HEK293 (cell line): Measurements from ENCODE around the gene CXCL1.

Experiments used
- CTCF ChIP-seq: fragments of 450-650 bp; formaldehyde crosslinking; IDR thresholded peaks from 2 replicates; pipeline ENCODE4 v1.5.1; 2016; ENCODE audit warnings: missing biosample characterization, missing genetic modification characterization
- OVOL3 ChIP-seq: fragments of 450-650 bp; formaldehyde crosslinking; IDR thresholded peaks from 2 replicates; pipeline ENCODE4 v1.5.1; 2016; ENCODE audit warnings: missing biosample characterization, missing genetic modification characterization
- REST ChIP-seq: fragments of 450-650 bp; formaldehyde crosslinking; IDR thresholded peaks from 2 replicates; pipeline ENCODE4 v1.5.1; 2016; ENCODE audit warnings: missing biosample characterization, missing genetic modification characterization
- SP2 ChIP-seq: fragments of 450-650 bp; formaldehyde crosslinking; IDR thresholded peaks from 2 replicates; pipeline ENCODE4 v1.5.1; 2016; ENCODE audit warnings: missing biosample characterization, missing genetic modification characterization
- YY1 ChIP-seq: fragments of 450-650 bp; formaldehyde crosslinking; IDR thresholded peaks from 2 replicates; pipeline ENCODE4 v1.5.1; 2018; ENCODE audit warnings: missing biosample characterization, missing genetic modification characterization
- ZSCAN16 ChIP-seq: fragments of 450-650 bp; formaldehyde crosslinking; IDR thresholded peaks from 2 replicates; pipeline ENCODE4 v1.5.1; 2016; ENCODE audit warnings: missing biosample characterization, missing genetic modification characterization

GRCh38 chr4:73918058-73918457 lies 48.9 kb downstream of the CXCL1 start:
- no peak for TF ChIP-seq OVOL3 (tag by site-specific recombination)
- no peak for TF ChIP-seq CTCF (tag by site-specific recombination)
- no peak for TF ChIP-seq REST (tag by site-specific recombination)
- no peak for TF ChIP-seq YY1 (tag by site-specific recombination)
- no peak for TF ChIP-seq ZSCAN16 (tag by site-specific recombination)
- no peak for TF ChIP-seq SP2 (tag by site-specific recombination)
